Neural progenitor cell (in vitro differentiated cells): Measurements from ENCODE around the gene PHOSPHO1.

Source experiments
- CTCF ChIP-seq: fragments of 200-600 bp; sonication (generic); IDR thresholded peaks from 2 replicates; pipeline ENCODE4 v1.5.1; 2017; ENCODE audit warnings: antibody characterized with exemption, mild to moderate bottlenecking
- EZH2phosphoT487 ChIP-seq: fragments of 200-600 bp; sonication (generic); IDR thresholded peaks from 2 replicates; pipeline ENCODE4 v1.6.1; 2017; ENCODE audit warnings: antibody characterized with exemption

- no peak for TF ChIP-seq CTCF
- TF ChIP-seq EZH2phosphoT487 = no peak
Observed at GRCh38 chr17:49224997-49225337, 5.6 kb downstream of the PHOSPHO1 start.
